Loucy (cell line): ENCODE results near the gene OPA3.

Source experiments
- H2AFZ ChIP-seq: fragments of 200-600 bp; sonication (generic); 2 replicates; pipeline ENCODE4 v1.6.0; 2016; ENCODE audit warnings: antibody characterized with exemption, mild to moderate bottlenecking, low read length, moderate library complexity
- H3F3A ChIP-seq: fragments of 200-600 bp; 2 replicates; pipeline ENCODE4 v1.6.0; 2016; ENCODE audit warnings: antibody characterized with exemption, low read depth, mild to moderate bottlenecking
- H3K27me3 ChIP-seq: fragments of 200-600 bp; sonication (generic); 2 replicates; pipeline ENCODE4 v1.6.1; 2014; ENCODE audit warnings: low read length, mild to moderate bottlenecking; ENCODE audit not compliant: insufficient read depth, poor library complexity, severe bottlenecking
- H3K36me3 ChIP-seq: fragments of 200-600 bp; sonication (generic); 2 replicates; pipeline ENCODE4 v1.6.1; 2016; ENCODE audit warnings: low read length; ENCODE audit not compliant: insufficient read depth
- H3K4me1 ChIP-seq: fragments of 200-600 bp; sonication (generic); 2 replicates; pipeline ENCODE4 v1.5.1; 2014; ENCODE audit warnings: low read length, mild to moderate bottlenecking; ENCODE audit not compliant: insufficient read depth, poor library complexity, severe bottlenecking
- H3K4me2 ChIP-seq: fragments of 200-600 bp; sonication (generic); 2 replicates; pipeline ENCODE4 v1.6.0; 2014; ENCODE audit warnings: antibody characterized with exemption, low read length, low read depth, mild to moderate bottlenecking; ENCODE audit not compliant: poor library complexity, severe bottlenecking
- H3K4me3 ChIP-seq: fragments of 200-600 bp; sonication (generic); 2 replicates; pipeline ENCODE4 v1.5.1; 2014; ENCODE audit warnings: low read length, mild to moderate bottlenecking, mixed read lengths; ENCODE audit not compliant: poor library complexity, severe bottlenecking
- H3K79me2 ChIP-seq: fragments of 200-600 bp; sonication (generic); 2 replicates; pipeline ENCODE4 v1.6.1; 2014; ENCODE audit warnings: low read length; ENCODE audit not compliant: insufficient read depth
- H3K9ac ChIP-seq: fragments of 200-600 bp; sonication (generic); 2 replicates; pipeline ENCODE4 v1.6.0; 2014; ENCODE audit warnings: mild to moderate bottlenecking, low read depth, low read length, moderate library complexity; ENCODE audit not compliant: poor library complexity, severe bottlenecking
- H3K9me2 ChIP-seq: fragments of 200-600 bp; sonication (generic); replicated peaks from 2 replicates; pipeline ENCODE4 v1.6.1; 2016; ENCODE audit warnings: low read depth, low read length, mixed read lengths
- H3K9me3 ChIP-seq: fragments of 200-600 bp; sonication (generic); 2 replicates; pipeline ENCODE4 v1.6.1; 2014; ENCODE audit warnings: mild to moderate bottlenecking, antibody characterized with exemption, low read length, low read depth; ENCODE audit not compliant: insufficient read depth
- H4K20me1 ChIP-seq: fragments of 200-600 bp; sonication (generic); 2 replicates; pipeline ENCODE4 v1.6.0; 2014; ENCODE audit warnings: antibody characterized with exemption, low read length, mild to moderate bottlenecking; ENCODE audit not compliant: insufficient read depth, poor library complexity, severe bottlenecking
- CTCF ChIP-seq: fragments of 200-600 bp; sonication (generic); conservative IDR thresholded peaks from 2 replicates; pipeline ENCODE4 v1.5.1; 2014; ENCODE audit warnings: mild to moderate bottlenecking, antibody characterized with exemption, low read length
- EZH2phosphoT487 ChIP-seq: fragments of 200-600 bp; IDR thresholded peaks from 2 replicates; pipeline ENCODE4 v1.6.1; 2018; ENCODE audit warnings: antibody characterized with exemption, mild to moderate bottlenecking, moderate library complexity, borderline replicate concordance

The OPA3 gene

GRCh38 chr19:45531349-45531748 is 53.3 kb downstream of the OPA3 start:
- Histone ChIP-seq H3K4me2 (no peak overlapping the region), H3K9me2 (no peaks in the 10 kb centered on the region), H3K4me1 (no peaks in the 10 kb centered on the region), H3F3A (no peaks in the 10 kb centered on the region), H3K9ac (no peak overlapping the region), H2AFZ (no peak overlapping the region), H3K4me3 (no peak overlapping the region), H3K9me3 (0 out of 2 replicates have a peak, but pooled peaks cover 3% of the 10 kb centered on the region), H3K36me3 (peaks cover 14% of the 10 kb centered on the region; the same call in 1 of the 2 replicates), H4K20me1 (no peaks in the 10 kb centered on the region), H3K27me3 (no peaks in the 10 kb centered on the region), H3K79me2 (no peaks in the 10 kb centered on the region)
- TF ChIP-seq EZH2phosphoT487 (no peak), CTCF (no peak)

- no peak for TF ChIP-seq EZH2phosphoT487
- TF ChIP-seq CTCF: no peak
- H4K20me1 ChIP-seq: peaks cover under 1% of the 10 kb centered on the region
- no peak overlapping the region for H3K4me3 ChIP-seq
- H3F3A ChIP-seq: no peaks in the 10 kb centered on the region
- no peaks in the 10 kb centered on the region for H3K27me3 ChIP-seq
- H2AFZ ChIP-seq: no peak overlapping the region
- H3K36me3 ChIP-seq: peaks cover 33% of the 10 kb centered on the region
- no peaks in the 10 kb centered on the region for H3K79me2 ChIP-seq
- no peak overlapping the region for H3K9ac ChIP-seq
- H3K9me2 ChIP-seq: no peaks in the 10 kb centered on the region
- H3K4me2 ChIP-seq: no peak overlapping the region
- no peaks in the 10 kb centered on the region for H3K4me1 ChIP-seq
- 0 out of 2 replicates have a peak, but pooled peaks cover 3% of the 10 kb centered on the region for H3K9me3 ChIP-seq
These were observed 55.2 kb downstream of the OPA3 start for GRCh38 chr19:45529420-45529785.

GRCh38 chr19:45528744-45529419 is 55.7 kb downstream of the OPA3 start:
- H3K4me3 ChIP-seq: no peak overlapping the region
- H3K79me2 ChIP-seq: no peaks in the 10 kb centered on the region
- no peak for TF ChIP-seq EZH2phosphoT487
- no peaks in the 10 kb centered on the region for H3K27me3 ChIP-seq
- no peaks in the 10 kb centered on the region for H3F3A ChIP-seq
- H3K4me2 ChIP-seq: no peak overlapping the region
- no peak overlapping the region for H2AFZ ChIP-seq
- H3K9me2 ChIP-seq: no peaks in the 10 kb centered on the region
- H3K4me1 ChIP-seq: no peaks in the 10 kb centered on the region
- H3K9ac ChIP-seq: no peak overlapping the region
- H3K9me3 ChIP-seq: 0 out of 2 replicates have a peak, but pooled peaks cover 3% of the 10 kb centered on the region
- H3K36me3 ChIP-seq: peaks cover 38% of the 10 kb centered on the region
- H4K20me1 ChIP-seq: peaks cover 6% of the 10 kb centered on the region
